ENCODE data around the gene PARVB.

Gene PARVB

DNA sequence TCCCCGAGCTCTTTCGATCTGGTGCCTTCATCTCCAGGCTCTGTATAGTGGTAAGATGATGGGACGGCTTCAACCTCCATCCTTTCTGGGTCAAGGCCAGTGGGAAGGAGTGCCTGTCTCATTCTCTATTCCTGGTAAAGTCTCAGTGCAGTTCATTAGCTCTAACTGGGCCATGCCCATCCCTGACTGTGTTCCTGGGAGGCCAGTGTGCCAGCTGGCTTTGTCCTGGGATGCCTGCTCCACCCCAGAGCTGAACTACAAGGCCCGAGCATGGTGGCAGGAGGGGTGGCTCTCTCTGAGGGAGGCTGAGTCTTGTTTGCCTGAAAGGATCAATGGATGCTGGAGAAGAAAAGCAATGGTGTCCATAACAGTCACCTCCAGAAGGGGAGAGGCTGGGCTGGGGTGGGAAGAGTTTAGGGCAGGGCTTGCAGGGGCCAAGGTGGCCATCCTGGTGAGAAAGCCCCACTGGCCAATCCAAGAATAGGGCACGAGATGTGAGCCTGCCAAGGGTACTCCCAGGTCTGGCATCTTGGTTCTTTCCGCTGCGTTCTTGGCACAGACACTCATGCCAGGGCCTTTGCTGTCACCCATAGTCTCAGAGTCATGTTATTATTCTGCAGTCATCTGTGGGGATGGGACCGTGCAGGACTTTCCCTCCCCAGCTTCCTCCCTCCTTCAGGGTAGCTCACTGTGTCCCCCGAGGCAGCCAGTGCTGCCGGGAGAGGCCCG is 60.1 kb downstream of the PARVB start (continued):
- TF ChIP-seq REST (tag by site-specific recombination; IDR thresholded peaks at IDR 0.05), result no peak
- TF ChIP-seq ZNF501 (tag by site-specific recombination; IDR thresholded peaks at IDR 0.05), result no peak
- no peak for TF ChIP-seq ZNF404 (tag by site-specific recombination; IDR thresholded peaks at IDR 0.05)

DNA sequence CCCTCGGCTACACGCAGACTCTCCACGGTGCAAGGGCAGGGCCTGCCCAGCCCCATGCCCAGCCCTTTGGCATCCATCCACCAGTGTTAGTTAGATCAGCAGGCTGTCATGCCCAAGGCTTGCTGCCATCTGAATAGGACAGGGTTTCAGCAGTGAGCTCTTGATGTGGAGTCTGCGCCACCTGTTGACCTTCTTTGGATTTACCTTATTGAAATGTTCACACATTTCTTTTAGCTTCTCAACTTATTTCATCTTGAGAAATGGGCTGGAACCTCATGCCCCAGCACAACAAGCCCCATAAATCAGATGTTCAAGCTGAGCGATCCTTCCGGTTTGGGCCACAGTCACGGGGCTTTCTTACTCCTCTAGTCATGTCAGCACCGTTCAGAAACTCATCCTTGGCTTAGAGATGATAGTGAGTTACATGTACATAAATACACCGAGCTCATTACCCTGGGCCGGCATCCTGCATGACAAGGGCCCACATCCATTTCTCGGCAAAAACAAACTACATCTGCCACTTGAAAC is 61.7 kb downstream of the PARVB start:
- Histone ChIP-seq H3K36me3 (ENCODE audit: control insufficient read depth in 2 of 2, insufficient read depth in 1 of 2, low read length in 2 of 2) (peaks cover 0 to 7% of the 10 kb centered on the region in 2 experiments; a peak in 1 of 3 replicates), H3K9me3 (ENCODE audit: control insufficient read depth, insufficient read depth, low read depth, low read length) (no peaks in the 10 kb centered on the region), H3K4me3 (ENCODE audit: low read depth, low read length) (no peak overlapping the region), H3K4me1 (ENCODE audit: control insufficient read depth, insufficient read depth, low read length) (no peaks in the 10 kb centered on the region), H3K27ac (ENCODE audit: extremely low read depth, low read depth, low read length) (no peak overlapping the region)
- ChIA-PET CTCF (interaction anchor here (0.5 to 6.3 kb wide), 31 partner anchors 8 to 650 kb away, joined by 3 to 120 read pairs (median 4); no protein-coding TSS in a partner anchor), POLR2A (interaction anchor here (0.7 to 0.9 kb wide), 2 partner anchors 67 to 92 kb away, joined by 3 read pairs; no protein-coding TSS in a partner anchor)
- TF ChIP-seq ZNF596 (tag by site-specific recombination; IDR thresholded peaks at IDR 0.05), result no peak
- TF ChIP-seq SCRT2 (tag by site-specific recombination; IDR thresholded peaks at IDR 0.05), result peak; percentile 67
- no peak for TF ChIP-seq ZNF629 (tag by site-specific recombination; IDR thresholded peaks at IDR 0.05)
- no peak for TF ChIP-seq ZNF530 (tag by site-specific recombination; IDR thresholded peaks at IDR 0.05; ENCODE audit: low read depth)
- TF ChIP-seq KLF16 (tag by site-specific recombination; IDR thresholded peaks at IDR 0.05), result no peak
- TF ChIP-seq ZNF654 (tag by site-specific recombination; IDR thresholded peaks at IDR 0.05; ENCODE audit: low read depth), result peak; percentile 51
- no peak for TF ChIP-seq GFI1B (tag by site-specific recombination; IDR thresholded peaks at IDR 0.05)
- peak; percentile 57; the same call in 1 of the 2 replicates for TF ChIP-seq SCRT1 (tag by site-specific recombination; IDR thresholded peaks at IDR 0.05; ENCODE audit: borderline replicate concordance)
- TF ChIP-seq ZBTB7A (tag by site-specific recombination; IDR thresholded peaks at IDR 0.05; ENCODE audit: low read depth), result no peak
- no peak for TF ChIP-seq OSR2 (tag by site-specific recombination; IDR thresholded peaks at IDR 0.05)
- no peak for TF ChIP-seq ZBTB44 (tag by site-specific recombination; IDR thresholded peaks at IDR 0.05)
- no peak for TF ChIP-seq ZFP37 (tag by site-specific recombination; IDR thresholded peaks at IDR 0.05)
- no peak for TF ChIP-seq MZF1 (tag by site-specific recombination; IDR thresholded peaks at IDR 0.05; ENCODE audit: borderline replicate concordance)
- TF ChIP-seq ZNF768 (tag by site-specific recombination; IDR thresholded peaks at IDR 0.05), result no peak
- no peak for TF ChIP-seq KLF1 (tag by site-specific recombination; IDR thresholded peaks at IDR 0.05)

Data from HEK293 (cell line).